Measurements from ENCODE around the gene EXD3.
A peak's percentile ranks its signal among the peaks of the same experiment; 100 is the strongest.

The EXD3 gene

GRCh38 chr9:137294681-137295237 lies 128.2 kb downstream of the EXD3 start:
- H3K9me3 Mint-ChIP-seq: no peaks in the 10 kb centered on the region
- peaks cover 39% of the 10 kb centered on the region for H3K27me3 Mint-ChIP-seq
- peak overlapping the region; percentile 51 for H3K4me3 Mint-ChIP-seq
- no peak overlapping the region for H3K27ac Mint-ChIP-seq
- no peaks in the 10 kb centered on the region for H3K36me3 Mint-ChIP-seq (ENCODE audit: low read depth)
- peaks cover 14% of the 10 kb centered on the region for H3K4me1 Mint-ChIP-seq (ENCODE audit: low read depth)

GRCh38 chr9:137294091-137294680 lies 128.8 kb downstream of the EXD3 start:
- Mint-ChIP-seq H3K27ac (no peak overlapping the region), H3K4me1 (ENCODE audit: low read depth) (peaks cover 13% of the 10 kb centered on the region), H3K36me3 (ENCODE audit: low read depth) (no peaks in the 10 kb centered on the region), H3K4me3 (peak overlapping the region; percentile 51), H3K9me3 (no peaks in the 10 kb centered on the region), H3K27me3 (peaks cover 38% of the 10 kb centered on the region)

GRCh38 chr9:137293482-137294090 lies 129.4 kb downstream of the EXD3 start:
- Mint-ChIP-seq H3K27ac (no peak overlapping the region), H3K4me1 (ENCODE audit: low read depth) (peaks cover 13% of the 10 kb centered on the region), H3K4me3 (no peak overlapping the region), H3K36me3 (ENCODE audit: low read depth) (no peaks in the 10 kb centered on the region), H3K27me3 (peaks cover 32% of the 10 kb centered on the region), H3K9me3 (no peaks in the 10 kb centered on the region)

- H3K27ac Mint-ChIP-seq: no peak overlapping the region
- peaks cover 30% of the 10 kb centered on the region for H3K27me3 Mint-ChIP-seq
- H3K4me3 Mint-ChIP-seq: no peak overlapping the region
- no peaks in the 10 kb centered on the region for H3K9me3 Mint-ChIP-seq
- H3K36me3 Mint-ChIP-seq (ENCODE audit: low read depth): no peaks in the 10 kb centered on the region
- peaks cover 13% of the 10 kb centered on the region for H3K4me1 Mint-ChIP-seq (ENCODE audit: low read depth)
These were observed 129.9 kb downstream of the EXD3 start for GRCh38 chr9:137293094-137293481.

- Mint-ChIP-seq H3K4me3 (no peak overlapping the region), H3K4me1 (ENCODE audit: low read depth) (peaks cover 8% of the 10 kb centered on the region), H3K9me3 (no peaks in the 10 kb centered on the region), H3K27ac (no peak overlapping the region), H3K27me3 (no peaks in the 10 kb centered on the region), H3K36me3 (ENCODE audit: low read depth) (no peaks in the 10 kb centered on the region)
These were observed 136.0 kb downstream of the EXD3 start for GRCh38 chr9:137286975-137287383.

- no peak overlapping the region for H3K27ac Mint-ChIP-seq
- peaks cover 8% of the 10 kb centered on the region for H3K4me1 Mint-ChIP-seq (ENCODE audit: low read depth)
- H3K9me3 Mint-ChIP-seq: no peaks in the 10 kb centered on the region
- H3K36me3 Mint-ChIP-seq (ENCODE audit: low read depth): peaks cover 4% of the 10 kb centered on the region
- no peak overlapping the region for H3K4me3 Mint-ChIP-seq
- no peaks in the 10 kb centered on the region for H3K27me3 Mint-ChIP-seq
These were observed 141.4 kb downstream of the EXD3 start for GRCh38 chr9:137281345-137282116.

- Mint-ChIP-seq H3K4me3 (no peak overlapping the region), H3K4me1 (ENCODE audit: low read depth) (peaks cover 8% of the 10 kb centered on the region), H3K27me3 (no peaks in the 10 kb centered on the region), H3K36me3 (ENCODE audit: low read depth) (peaks cover 4% of the 10 kb centered on the region), H3K9me3 (no peaks in the 10 kb centered on the region), H3K27ac (no peak overlapping the region)
These were observed 142.3 kb downstream of the EXD3 start for GRCh38 chr9:137280474-137281344.

- no peak overlapping the region for H3K4me3 Mint-ChIP-seq
- H3K9me3 Mint-ChIP-seq: no peaks in the 10 kb centered on the region
- peaks cover 8% of the 10 kb centered on the region for H3K4me1 Mint-ChIP-seq (ENCODE audit: low read depth)
- H3K27ac Mint-ChIP-seq: no peak overlapping the region
- peaks cover 4% of the 10 kb centered on the region for H3K36me3 Mint-ChIP-seq (ENCODE audit: low read depth)
- H3K27me3 Mint-ChIP-seq: no peaks in the 10 kb centered on the region
These were observed 143.1 kb downstream of the EXD3 start for GRCh38 chr9:137279741-137280473.

- H3K36me3 Mint-ChIP-seq (ENCODE audit: low read depth): peaks cover 4% of the 10 kb centered on the region
- no peak overlapping the region for H3K27ac Mint-ChIP-seq
- H3K9me3 Mint-ChIP-seq: no peaks in the 10 kb centered on the region
- H3K4me3 Mint-ChIP-seq: no peak overlapping the region
- no peaks in the 10 kb centered on the region for H3K27me3 Mint-ChIP-seq
- peaks cover 12% of the 10 kb centered on the region for H3K4me1 Mint-ChIP-seq (ENCODE audit: low read depth)
These were observed 143.9 kb downstream of the EXD3 start for GRCh38 chr9:137278721-137279711.

GRCh38 chr9:137278061-137278701 lies 144.8 kb downstream of the EXD3 start:
- H3K4me1 Mint-ChIP-seq (ENCODE audit: low read depth): peaks cover 12% of the 10 kb centered on the region
- peak overlapping the region; percentile 58 for H3K27ac Mint-ChIP-seq
- H3K9me3 Mint-ChIP-seq: no peaks in the 10 kb centered on the region
- H3K4me3 Mint-ChIP-seq: peak overlapping the region; percentile 82
- peaks cover 4% of the 10 kb centered on the region for H3K36me3 Mint-ChIP-seq (ENCODE audit: low read depth)
- no peaks in the 10 kb centered on the region for H3K27me3 Mint-ChIP-seq

- Mint-ChIP-seq H3K27me3 (no peaks in the 10 kb centered on the region), H3K36me3 (ENCODE audit: low read depth) (peaks cover 4% of the 10 kb centered on the region), H3K9me3 (no peaks in the 10 kb centered on the region), H3K4me1 (ENCODE audit: low read depth) (peaks cover 10% of the 10 kb centered on the region), H3K27ac (peak within 1 kb of the TSS; percentile 63), H3K4me3 (peak within 1 kb of the TSS; percentile 82)
These were observed 145.5 kb downstream of the EXD3 start, which contains the start of gene TOR4A for GRCh38 chr9:137277329-137278041. Gene TOR4A (plus strand): TSS chr9:137277726. CDS start chr9:137278690, 964 bp downstream.
